WTC11 (cell line): ENCODE measurements around the gene NFATC3. TPM values are rescaled to one million over a fixed set of nuclear protein-coding genes. Genes with fewer than 3 reads are reported as not detected.

Experiments
- ATF1 ChIP-seq: sonication (generic); formaldehyde crosslinking; IDR thresholded peaks from 2 replicates; pipeline ENCODE4 v1.8.1; 2023; ENCODE audit warnings: mild to moderate bottlenecking, moderate library complexity, missing genetic modification reagents
- CBFB ChIP-seq: sonication (generic); formaldehyde crosslinking; IDR thresholded peaks from 2 replicates; pipeline ENCODE4 v1.8.1; 2022; ENCODE audit warnings: mild to moderate bottlenecking, low read depth, missing genetic modification reagents
- CREB1 ChIP-seq: sonication (generic); formaldehyde crosslinking; IDR thresholded peaks from 2 replicates; pipeline ENCODE4 v1.8.0; 2023; ENCODE audit warnings: mild to moderate bottlenecking, missing genetic modification reagents
- FOXJ3 ChIP-seq: sonication (generic); formaldehyde crosslinking; IDR thresholded peaks from 2 replicates; pipeline ENCODE4 v1.9.0; 2021; ENCODE audit warnings: missing genetic modification reagents, mild to moderate bottlenecking, borderline replicate concordance
- HMGA2 ChIP-seq: fragments of 250-450 bp; sonication (Bioruptor Pico); IDR thresholded peaks from 2 replicates; pipeline ENCODE4 v1.4.0; 2021; ENCODE audit warnings: mild to moderate bottlenecking, moderate library complexity
- JUN ChIP-seq: sonication (generic); formaldehyde crosslinking; IDR thresholded peaks from 2 replicates; pipeline ENCODE4 v1.8.0; 2023; ENCODE audit warnings: mild to moderate bottlenecking, missing genetic modification reagents
- NR2C2 ChIP-seq: sonication (generic); formaldehyde crosslinking; IDR thresholded peaks from 2 replicates; pipeline ENCODE4 v1.8.0; 2022; ENCODE audit warnings: mild to moderate bottlenecking, missing genetic modification reagents
- SP1 ChIP-seq: sonication (generic); formaldehyde crosslinking; conservative IDR thresholded peaks from 2 replicates; pipeline ENCODE4 v1.8.1; 2022; ENCODE audit warnings: missing genetic modification reagents
- ZNF232 ChIP-seq: sonication (generic); formaldehyde crosslinking; IDR thresholded peaks from 2 replicates; pipeline ENCODE4 v1.8.0; 2022; ENCODE audit warnings: mild to moderate bottlenecking, missing genetic modification reagents
- total RNA-seq: library from RNA; stranded (reverse); gene quantifications from 3 replicates; pipeline ENCODE4 v1.2.3, GENCODE V29; 2021
- TF ChIP-seq, protein P1 (sequence below): sonication (generic); formaldehyde crosslinking; IDR thresholded peaks from 2 replicates; pipeline ENCODE4 v1.8.1; 2023; ENCODE audit warnings: mild to moderate bottlenecking, missing genetic modification reagents, borderline replicate concordance
- TF ChIP-seq, protein P2 (sequence below): fragments of 250-450 bp; sonication (Bioruptor Pico); IDR thresholded peaks from 2 replicates; pipeline ENCODE4 v1.9.0; 2021; ENCODE audit warnings: mild to moderate bottlenecking
- TF ChIP-seq, protein P3 (sequence below): sonication (generic); formaldehyde crosslinking; IDR thresholded peaks from 2 replicates; pipeline ENCODE4 v1.8.0; 2023; ENCODE audit warnings: mild to moderate bottlenecking, missing genetic modification reagents
- TF ChIP-seq, protein P4 (sequence below): sonication (generic); formaldehyde crosslinking; IDR thresholded peaks from 2 replicates; pipeline ENCODE4 v1.8.0; 2022; ENCODE audit warnings: mild to moderate bottlenecking, missing genetic modification reagents
- TF ChIP-seq, protein P5 (sequence below): sonication (generic); formaldehyde crosslinking; IDR thresholded peaks from 2 replicates; pipeline ENCODE4 v1.8.1; 2023; ENCODE audit warnings: mild to moderate bottlenecking, missing genetic modification reagents

Gene NFATC3
- total RNA-seq, 1 experiment from 2014 or later: 34.6 TPM

DNA sequence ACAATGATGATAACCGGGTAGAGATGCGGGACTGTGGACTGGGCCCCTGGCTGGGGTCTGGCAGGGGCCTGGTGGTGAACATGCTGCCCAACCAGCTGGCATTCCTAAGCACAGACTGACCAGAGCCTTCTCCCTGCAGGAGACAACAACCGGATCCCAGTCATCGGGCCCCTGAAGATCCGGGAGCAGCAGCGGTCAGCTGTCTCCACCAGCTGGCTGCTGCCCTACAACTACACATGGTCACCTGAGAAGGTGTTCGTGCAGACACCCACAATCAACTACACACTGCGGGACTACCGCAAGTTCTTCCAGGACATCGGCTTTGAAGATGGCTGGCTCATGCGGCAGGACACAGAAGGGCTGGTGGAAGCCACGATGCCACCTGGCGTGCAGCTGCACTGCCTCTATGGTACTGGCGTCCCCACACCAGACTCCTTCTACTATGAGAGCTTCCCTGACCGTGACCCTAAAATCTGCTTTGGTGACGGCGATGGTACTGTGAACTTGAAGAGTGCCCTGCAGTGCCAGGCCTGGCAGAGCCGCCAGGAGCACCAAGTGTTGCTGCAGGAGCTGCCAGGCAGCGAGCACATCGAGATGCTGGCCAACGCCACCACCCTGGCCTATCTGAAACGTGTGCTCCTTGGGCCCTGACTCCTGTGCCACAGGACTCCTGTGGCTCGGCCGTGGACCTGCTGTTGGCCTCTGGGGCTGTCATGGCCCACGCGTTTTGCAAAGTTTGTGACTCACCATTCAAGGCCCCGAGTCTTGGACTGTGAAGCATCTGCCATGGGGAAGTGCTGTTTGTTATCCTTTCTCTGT is 174.0 kb downstream of the NFATC3 start (continued):
- TF ChIP-seq, protein P1, sequence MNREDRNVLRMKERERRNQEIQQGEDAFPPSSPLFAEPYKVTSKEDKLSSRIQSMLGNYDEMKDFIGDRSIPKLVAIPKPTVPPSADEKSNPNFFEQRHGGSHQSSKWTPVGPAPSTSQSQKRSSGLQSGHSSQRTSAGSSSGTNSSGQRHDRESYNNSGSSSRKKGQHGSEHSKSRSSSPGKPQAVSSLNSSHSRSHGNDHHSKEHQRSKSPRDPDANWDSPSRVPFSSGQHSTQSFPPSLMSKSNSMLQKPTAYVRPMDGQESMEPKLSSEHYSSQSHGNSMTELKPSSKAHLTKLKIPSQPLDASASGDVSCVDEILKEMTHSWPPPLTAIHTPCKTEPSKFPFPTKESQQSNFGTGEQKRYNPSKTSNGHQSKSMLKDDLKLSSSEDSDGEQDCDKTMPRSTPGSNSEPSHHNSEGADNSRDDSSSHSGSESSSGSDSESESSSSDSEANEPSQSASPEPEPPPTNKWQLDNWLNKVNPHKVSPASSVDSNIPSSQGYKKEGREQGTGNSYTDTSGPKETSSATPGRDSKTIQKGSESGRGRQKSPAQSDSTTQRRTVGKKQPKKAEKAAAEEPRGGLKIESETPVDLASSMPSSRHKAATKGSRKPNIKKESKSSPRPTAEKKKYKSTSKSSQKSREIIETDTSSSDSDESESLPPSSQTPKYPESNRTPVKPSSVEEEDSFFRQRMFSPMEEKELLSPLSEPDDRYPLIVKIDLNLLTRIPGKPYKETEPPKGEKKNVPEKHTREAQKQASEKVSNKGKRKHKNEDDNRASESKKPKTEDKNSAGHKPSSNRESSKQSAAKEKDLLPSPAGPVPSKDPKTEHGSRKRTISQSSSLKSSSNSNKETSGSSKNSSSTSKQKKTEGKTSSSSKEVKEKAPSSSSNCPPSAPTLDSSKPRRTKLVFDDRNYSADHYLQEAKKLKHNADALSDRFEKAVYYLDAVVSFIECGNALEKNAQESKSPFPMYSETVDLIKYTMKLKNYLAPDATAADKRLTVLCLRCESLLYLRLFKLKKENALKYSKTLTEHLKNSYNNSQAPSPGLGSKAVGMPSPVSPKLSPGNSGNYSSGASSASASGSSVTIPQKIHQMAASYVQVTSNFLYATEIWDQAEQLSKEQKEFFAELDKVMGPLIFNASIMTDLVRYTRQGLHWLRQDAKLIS (CRISPR knock-in tag): no peak
- TF ChIP-seq JUN (no peak), FOXJ3 (CRISPR knock-in tag) (no peak), CREB1 (CRISPR knock-in tag) (no peak), NR2C2 (CRISPR knock-in tag) (no peak), HMGA2 (CRISPR knock-in tag) (no peak), ZNF232 (CRISPR knock-in tag) (no peak), ATF1 (CRISPR knock-in tag) (no peak), SP1 (CRISPR knock-in tag) (no peak), CBFB (CRISPR knock-in tag) (no peak)
- TF ChIP-seq, protein P2, sequence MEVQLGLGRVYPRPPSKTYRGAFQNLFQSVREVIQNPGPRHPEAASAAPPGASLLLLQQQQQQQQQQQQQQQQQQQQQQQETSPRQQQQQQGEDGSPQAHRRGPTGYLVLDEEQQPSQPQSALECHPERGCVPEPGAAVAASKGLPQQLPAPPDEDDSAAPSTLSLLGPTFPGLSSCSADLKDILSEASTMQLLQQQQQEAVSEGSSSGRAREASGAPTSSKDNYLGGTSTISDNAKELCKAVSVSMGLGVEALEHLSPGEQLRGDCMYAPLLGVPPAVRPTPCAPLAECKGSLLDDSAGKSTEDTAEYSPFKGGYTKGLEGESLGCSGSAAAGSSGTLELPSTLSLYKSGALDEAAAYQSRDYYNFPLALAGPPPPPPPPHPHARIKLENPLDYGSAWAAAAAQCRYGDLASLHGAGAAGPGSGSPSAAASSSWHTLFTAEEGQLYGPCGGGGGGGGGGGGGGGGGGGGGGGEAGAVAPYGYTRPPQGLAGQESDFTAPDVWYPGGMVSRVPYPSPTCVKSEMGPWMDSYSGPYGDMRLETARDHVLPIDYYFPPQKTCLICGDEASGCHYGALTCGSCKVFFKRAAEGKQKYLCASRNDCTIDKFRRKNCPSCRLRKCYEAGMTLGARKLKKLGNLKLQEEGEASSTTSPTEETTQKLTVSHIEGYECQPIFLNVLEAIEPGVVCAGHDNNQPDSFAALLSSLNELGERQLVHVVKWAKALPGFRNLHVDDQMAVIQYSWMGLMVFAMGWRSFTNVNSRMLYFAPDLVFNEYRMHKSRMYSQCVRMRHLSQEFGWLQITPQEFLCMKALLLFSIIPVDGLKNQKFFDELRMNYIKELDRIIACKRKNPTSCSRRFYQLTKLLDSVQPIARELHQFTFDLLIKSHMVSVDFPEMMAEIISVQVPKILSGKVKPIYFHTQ: no peak
- TF ChIP-seq, protein P3, sequence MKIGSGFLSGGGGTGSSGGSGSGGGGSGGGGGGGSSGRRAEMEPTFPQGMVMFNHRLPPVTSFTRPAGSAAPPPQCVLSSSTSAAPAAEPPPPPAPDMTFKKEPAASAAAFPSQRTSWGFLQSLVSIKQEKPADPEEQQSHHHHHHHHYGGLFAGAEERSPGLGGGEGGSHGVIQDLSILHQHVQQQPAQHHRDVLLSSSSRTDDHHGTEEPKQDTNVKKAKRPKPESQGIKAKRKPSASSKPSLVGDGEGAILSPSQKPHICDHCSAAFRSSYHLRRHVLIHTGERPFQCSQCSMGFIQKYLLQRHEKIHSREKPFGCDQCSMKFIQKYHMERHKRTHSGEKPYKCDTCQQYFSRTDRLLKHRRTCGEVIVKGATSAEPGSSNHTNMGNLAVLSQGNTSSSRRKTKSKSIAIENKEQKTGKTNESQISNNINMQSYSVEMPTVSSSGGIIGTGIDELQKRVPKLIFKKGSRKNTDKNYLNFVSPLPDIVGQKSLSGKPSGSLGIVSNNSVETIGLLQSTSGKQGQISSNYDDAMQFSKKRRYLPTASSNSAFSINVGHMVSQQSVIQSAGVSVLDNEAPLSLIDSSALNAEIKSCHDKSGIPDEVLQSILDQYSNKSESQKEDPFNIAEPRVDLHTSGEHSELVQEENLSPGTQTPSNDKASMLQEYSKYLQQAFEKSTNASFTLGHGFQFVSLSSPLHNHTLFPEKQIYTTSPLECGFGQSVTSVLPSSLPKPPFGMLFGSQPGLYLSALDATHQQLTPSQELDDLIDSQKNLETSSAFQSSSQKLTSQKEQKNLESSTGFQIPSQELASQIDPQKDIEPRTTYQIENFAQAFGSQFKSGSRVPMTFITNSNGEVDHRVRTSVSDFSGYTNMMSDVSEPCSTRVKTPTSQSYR: no peak
- TF ChIP-seq, protein P4, sequence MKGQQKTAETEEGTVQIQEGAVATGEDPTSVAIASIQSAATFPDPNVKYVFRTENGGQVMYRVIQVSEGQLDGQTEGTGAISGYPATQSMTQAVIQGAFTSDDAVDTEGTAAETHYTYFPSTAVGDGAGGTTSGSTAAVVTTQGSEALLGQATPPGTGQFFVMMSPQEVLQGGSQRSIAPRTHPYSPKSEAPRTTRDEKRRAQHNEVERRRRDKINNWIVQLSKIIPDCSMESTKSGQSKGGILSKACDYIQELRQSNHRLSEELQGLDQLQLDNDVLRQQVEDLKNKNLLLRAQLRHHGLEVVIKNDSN (CRISPR knock-in tag): no peak
- TF ChIP-seq, protein P5, sequence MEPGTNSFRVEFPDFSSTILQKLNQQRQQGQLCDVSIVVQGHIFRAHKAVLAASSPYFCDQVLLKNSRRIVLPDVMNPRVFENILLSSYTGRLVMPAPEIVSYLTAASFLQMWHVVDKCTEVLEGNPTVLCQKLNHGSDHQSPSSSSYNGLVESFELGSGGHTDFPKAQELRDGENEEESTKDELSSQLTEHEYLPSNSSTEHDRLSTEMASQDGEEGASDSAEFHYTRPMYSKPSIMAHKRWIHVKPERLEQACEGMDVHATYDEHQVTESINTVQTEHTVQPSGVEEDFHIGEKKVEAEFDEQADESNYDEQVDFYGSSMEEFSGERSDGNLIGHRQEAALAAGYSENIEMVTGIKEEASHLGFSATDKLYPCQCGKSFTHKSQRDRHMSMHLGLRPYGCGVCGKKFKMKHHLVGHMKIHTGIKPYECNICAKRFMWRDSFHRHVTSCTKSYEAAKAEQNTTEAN (CRISPR knock-in tag): no peak
- TF ChIP-seq, all 79 proteins: peak for 0
